ENCODE measurements around the gene CLCN7. TPM values are rescaled to one million over a fixed set of nuclear protein-coding genes. Genes with fewer than 3 reads are reported as not detected.

The CLCN7 gene
- total RNA-seq, 2 experiments from 2014 or later = 31.1 to 62.4 TPM

DNA sequence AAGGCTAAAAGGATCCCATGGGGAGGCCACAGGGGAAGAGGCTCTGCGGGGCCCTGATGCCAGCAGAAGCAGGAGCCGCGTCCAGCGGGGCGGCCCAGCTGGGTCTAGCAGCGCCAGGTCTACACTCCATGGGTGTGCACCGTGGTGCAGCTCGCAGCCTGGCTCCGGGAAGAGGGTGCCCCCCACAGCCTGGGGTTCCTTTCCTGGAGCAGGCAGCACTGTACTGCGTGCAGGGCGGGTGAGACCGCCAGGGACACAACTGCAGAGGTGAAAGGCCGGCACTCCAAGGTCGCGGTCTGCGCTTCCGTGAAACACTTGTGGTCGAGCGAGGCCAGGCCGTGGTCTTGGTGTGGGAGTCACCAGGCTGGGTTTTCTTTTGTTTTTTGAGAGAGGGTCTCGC lies 24.0 kb downstream of the CLCN7 start:
- Histone ChIP-seq H3K4me1 (ENCODE audit: insufficient read depth, low read length, poor library complexity, severe bottlenecking) (no peaks in the 10 kb centered on the region), H2AFZ (ENCODE audit: low read length) (no peak overlapping the region), H3K4me3 (ENCODE audit: low read depth, low read length, poor library complexity, severe bottlenecking) (no peak overlapping the region), H3K9me3 (ENCODE audit: low read length) (no peaks in the 10 kb centered on the region), H3K36me3 (ENCODE audit: insufficient read depth, low read length) (no peaks in the 10 kb centered on the region), H3K4me2 (ENCODE audit: low read length) (no peak overlapping the region), H3K79me2 (ENCODE audit: insufficient read depth, low read depth, low read length) (no peaks in the 10 kb centered on the region), H3K9me2 (ENCODE audit: insufficient read depth, low read length) (no peaks in the 10 kb centered on the region), H3K27ac (ENCODE audit: low read depth, low read length, poor library complexity, severe bottlenecking) (no peak overlapping the region), H4K20me1 (ENCODE audit: insufficient read depth, low read length) (no peaks in the 10 kb centered on the region)
- ChIA-PET POLR2A (no interaction called here), CTCF (ENCODE audit: unreplicated experiment) (no interaction called here)
- no peak for DNase-seq (ENCODE audit: low spot score)
- TF ChIP-seq EZH2phosphoT487 (IDR thresholded peaks at IDR 0.05; ENCODE audit: borderline replicate concordance, low read depth, low read length) = no peak
- TF ChIP-seq, protein P1, sequence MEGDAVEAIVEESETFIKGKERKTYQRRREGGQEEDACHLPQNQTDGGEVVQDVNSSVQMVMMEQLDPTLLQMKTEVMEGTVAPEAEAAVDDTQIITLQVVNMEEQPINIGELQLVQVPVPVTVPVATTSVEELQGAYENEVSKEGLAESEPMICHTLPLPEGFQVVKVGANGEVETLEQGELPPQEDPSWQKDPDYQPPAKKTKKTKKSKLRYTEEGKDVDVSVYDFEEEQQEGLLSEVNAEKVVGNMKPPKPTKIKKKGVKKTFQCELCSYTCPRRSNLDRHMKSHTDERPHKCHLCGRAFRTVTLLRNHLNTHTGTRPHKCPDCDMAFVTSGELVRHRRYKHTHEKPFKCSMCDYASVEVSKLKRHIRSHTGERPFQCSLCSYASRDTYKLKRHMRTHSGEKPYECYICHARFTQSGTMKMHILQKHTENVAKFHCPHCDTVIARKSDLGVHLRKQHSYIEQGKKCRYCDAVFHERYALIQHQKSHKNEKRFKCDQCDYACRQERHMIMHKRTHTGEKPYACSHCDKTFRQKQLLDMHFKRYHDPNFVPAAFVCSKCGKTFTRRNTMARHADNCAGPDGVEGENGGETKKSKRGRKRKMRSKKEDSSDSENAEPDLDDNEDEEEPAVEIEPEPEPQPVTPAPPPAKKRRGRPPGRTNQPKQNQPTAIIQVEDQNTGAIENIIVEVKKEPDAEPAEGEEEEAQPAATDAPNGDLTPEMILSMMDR (conservative IDR thresholded peaks at IDR 0.05; ENCODE audit: low read length) = no peak
- intact Hi-C loops (cut with micrococcal nuclease; ENCODE audit: unreplicated experiment) = no loop called here
- BruUV-seq (replicated peaks) = no TSS peak

DNA sequence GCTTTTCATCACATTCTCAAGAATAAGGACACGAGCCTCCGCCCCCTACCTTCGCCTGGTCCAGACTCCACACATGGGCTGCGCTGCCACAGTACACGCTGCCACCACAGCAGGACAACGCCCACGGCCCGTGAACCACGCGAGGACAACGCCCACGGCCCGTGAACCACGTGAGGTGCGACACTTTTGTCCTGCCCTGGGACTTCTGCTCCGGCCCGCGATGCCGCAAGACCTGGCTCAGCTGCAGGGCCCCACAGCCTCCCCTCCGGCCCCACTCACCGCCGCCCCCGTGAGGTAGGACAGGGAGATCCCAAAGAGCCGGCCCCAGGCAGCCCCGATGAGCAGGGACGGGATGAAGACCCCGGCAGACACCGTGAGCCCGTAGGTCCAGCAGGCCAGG lies 24.6 kb downstream of the CLCN7 start:
- H3K79me2 ChIP-seq (ENCODE audit: insufficient read depth, low read depth, low read length) = no peaks in the 10 kb centered on the region
- TF ChIP-seq, protein P1 (conservative IDR thresholded peaks at IDR 0.05; ENCODE audit: low read length) = 0 out of 2 replicates have a peak, but pooled peaks have one; percentile 34
- TF ChIP-seq EZH2phosphoT487 (IDR thresholded peaks at IDR 0.05; ENCODE audit: borderline replicate concordance, low read depth, low read length) = no peak
- no peak overlapping the region for H3K4me3 ChIP-seq (ENCODE audit: low read depth, low read length, poor library complexity, severe bottlenecking)
- no peaks in the 10 kb centered on the region for H3K4me1 ChIP-seq (ENCODE audit: insufficient read depth, low read length, poor library complexity, severe bottlenecking)
- ChIA-PET POLR2A (no interaction called here), CTCF (ENCODE audit: unreplicated experiment) (no interaction called here)
- H2AFZ ChIP-seq (ENCODE audit: low read length) = no peak overlapping the region
- H4K20me1 ChIP-seq (ENCODE audit: insufficient read depth, low read length) = no peaks in the 10 kb centered on the region
- no peaks in the 10 kb centered on the region for H3K9me2 ChIP-seq (ENCODE audit: insufficient read depth, low read length)
- no peaks in the 10 kb centered on the region for H3K9me3 ChIP-seq (ENCODE audit: low read length)
- intact Hi-C loops (cut with micrococcal nuclease; ENCODE audit: unreplicated experiment) = no loop called here
- DNase-seq (ENCODE audit: low spot score) = no peak
- no peak overlapping the region for H3K4me2 ChIP-seq (ENCODE audit: low read length)
- no TSS peak for BruUV-seq (replicated peaks)
- no peak overlapping the region for H3K27ac ChIP-seq (ENCODE audit: low read depth, low read length, poor library complexity, severe bottlenecking)
- no peaks in the 10 kb centered on the region for H3K36me3 ChIP-seq (ENCODE audit: insufficient read depth, low read length)

DNA sequence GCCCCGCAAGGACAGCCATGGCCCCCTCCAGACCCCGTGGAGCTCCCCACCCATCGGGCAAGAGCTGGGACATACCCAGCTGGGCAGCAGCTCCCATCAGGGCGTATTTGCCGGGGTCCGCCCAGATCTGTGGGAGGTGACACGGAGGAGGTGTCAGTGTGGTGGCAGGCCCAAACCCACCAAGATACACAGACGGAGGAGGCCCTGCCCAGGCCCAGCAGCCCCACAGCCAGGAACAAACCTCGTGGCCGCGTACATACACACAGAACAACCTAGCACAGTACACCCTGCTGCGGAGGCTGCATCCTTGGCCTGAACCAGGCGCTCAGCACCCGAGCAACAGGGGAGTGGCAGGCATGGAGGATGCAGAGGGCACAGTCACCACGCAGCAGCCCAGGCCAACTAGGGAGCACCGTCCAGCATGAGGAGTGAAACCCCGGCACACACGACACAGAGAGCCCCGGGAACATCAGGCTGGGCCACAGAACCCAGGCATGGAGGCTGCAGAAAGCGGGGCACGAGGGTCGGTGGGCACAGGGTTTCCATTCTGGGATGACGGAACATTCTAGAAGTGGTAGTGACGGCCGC lies 25.5 kb downstream of the CLCN7 start:
- no peak for DNase-seq (ENCODE audit: low spot score)
- POLR2A ChIA-PET = no interaction called here
- Histone ChIP-seq H3K27ac (ENCODE audit: low read depth, low read length, poor library complexity, severe bottlenecking) (no peak overlapping the region), H3K4me1 (ENCODE audit: insufficient read depth, low read length, poor library complexity, severe bottlenecking) (no peaks in the 10 kb centered on the region), H3K36me3 (ENCODE audit: insufficient read depth, low read length) (no peaks in the 10 kb centered on the region), H3K4me2 (ENCODE audit: low read length) (no peak overlapping the region), H3K4me3 (ENCODE audit: low read depth, low read length, poor library complexity, severe bottlenecking) (no peak overlapping the region), H3K9me2 (ENCODE audit: insufficient read depth, low read length) (no peaks in the 10 kb centered on the region), H2AFZ (ENCODE audit: low read length) (no peak overlapping the region), H3K79me2 (ENCODE audit: insufficient read depth, low read depth, low read length) (no peaks in the 10 kb centered on the region), H3K9me3 (ENCODE audit: low read length) (no peaks in the 10 kb centered on the region), H4K20me1 (ENCODE audit: insufficient read depth, low read length) (no peaks in the 10 kb centered on the region)
- no peak for TF ChIP-seq EZH2phosphoT487 (IDR thresholded peaks at IDR 0.05; ENCODE audit: borderline replicate concordance, low read depth, low read length)
- intact Hi-C loops (cut with micrococcal nuclease; ENCODE audit: unreplicated experiment) = no loop called here
- no TSS peak for BruUV-seq (replicated peaks)
- CTCF ChIA-PET (ENCODE audit: unreplicated experiment) = no interaction called here
